ENCODE measurements around the gene TBL1XR1. TPM values are rescaled to one million over a fixed set of nuclear protein-coding genes. Genes with fewer than 3 reads are reported as not detected.

Gene TBL1XR1
- 96.8 TPM for total RNA-seq
- long read RNA-seq, full-length matches to known transcripts, result 2 of 6 reads
- long read RNA-seq, partial matches to known transcripts, result 0 of 6 reads
- long read RNA-seq, other reads (novel, unspliced or antisense), result 4 of 6 reads

DNA sequence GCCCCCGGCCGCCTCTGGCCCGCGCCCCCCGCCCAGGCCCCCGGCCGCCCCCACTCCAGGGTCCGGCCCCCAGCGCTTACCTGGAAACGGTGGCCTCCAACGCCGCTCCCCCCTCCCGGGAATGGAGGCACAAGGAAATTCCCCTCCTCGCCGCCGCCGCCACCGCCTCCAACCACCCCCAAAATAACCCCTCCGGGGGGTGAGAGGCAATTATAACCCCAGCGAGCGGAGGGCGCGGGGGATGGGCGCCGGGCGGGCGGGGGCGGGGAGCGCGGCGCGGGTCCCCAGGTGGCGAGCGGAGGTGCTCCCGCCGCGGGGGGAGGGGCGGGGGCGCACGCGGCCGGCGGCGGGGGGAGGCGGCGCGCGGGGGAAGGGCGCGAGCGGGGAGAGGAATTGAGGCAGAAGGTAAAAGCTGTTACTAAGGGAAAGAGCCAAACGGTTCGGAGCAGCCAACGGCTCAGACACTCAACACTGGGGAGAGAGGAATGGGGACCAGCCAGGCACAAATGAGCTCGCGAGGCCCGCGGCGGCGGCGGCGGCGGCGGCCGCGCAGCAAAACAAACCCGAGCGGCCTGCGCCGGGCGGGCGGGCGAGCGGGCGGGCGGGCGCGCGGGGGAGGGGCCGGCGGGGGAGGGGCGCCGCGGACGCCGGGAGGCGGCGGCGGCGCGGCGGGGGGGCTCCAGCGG lies at the start of gene TBL1XR1:
Gene TBL1XR1 (minus strand): TSS at position 442 of the 686 bp plus-strand sequence. CDS start 132,505 bp downstream, outside the sequence.
- peak; percentile 93 for DNase-seq (ENCODE audit: missing footprints)
- ATAC-seq, result peak; percentile 93
- intact Hi-C loops (cut with DNase I), result loop anchor here (1.0 to 10.0 kb wide), 9 partner anchors 95 to 1188 kb away; no protein-coding TSS in a partner anchor

GRCh38 chr3:177245250-177245649 lies 48.0 kb upstream of the TBL1XR1 start:
- intact Hi-C loops (cut with DNase I), result no loop called here
- ATAC-seq (no peak), DNase-seq (ENCODE audit: missing footprints) (no peak)

GRCh38 chr3:177244606-177245005 lies 47.3 kb upstream of the TBL1XR1 start:
- no peak for ATAC-seq
- intact Hi-C loops (cut with DNase I), result no loop called here
- no peak for DNase-seq (ENCODE audit: missing footprints)

GRCh38 chr3:177238686-177239216 lies 41.5 kb upstream of the TBL1XR1 start:
- intact Hi-C loops (cut with DNase I), result no loop called here
- ATAC-seq (no peak), DNase-seq (ENCODE audit: missing footprints) (no peak)

DNA sequence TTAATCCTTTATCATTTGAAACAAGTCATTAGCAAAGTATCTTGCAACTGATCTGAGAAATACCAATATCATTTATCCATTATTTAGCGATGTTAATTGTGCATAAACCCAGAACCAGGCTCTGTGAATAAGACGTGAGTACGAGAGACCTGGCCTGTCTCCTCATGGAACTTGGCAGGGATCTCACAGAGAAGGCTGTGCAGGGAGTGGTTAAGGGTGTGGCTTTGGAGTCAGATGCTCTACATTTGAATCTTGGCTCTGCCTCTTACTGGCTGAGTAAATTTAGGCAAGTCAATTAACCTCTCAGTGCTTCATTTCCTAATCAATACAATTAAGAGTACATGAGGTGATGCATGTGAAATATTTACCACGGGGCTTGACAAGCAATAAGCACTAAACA lies 39.9 kb upstream of the TBL1XR1 start:
- ATAC-seq, result peak; percentile 39
- intact Hi-C loops (cut with DNase I), result no loop called here
- DNase-seq (ENCODE audit: missing footprints), result no peak

GRCh38 chr3:177236704-177237103 lies 39.4 kb upstream of the TBL1XR1 start:
- intact Hi-C loops (cut with DNase I), result no loop called here
- DNase-seq (ENCODE audit: missing footprints) (no peak), ATAC-seq (no peak)

GRCh38 chr3:177234121-177234520 lies 36.8 kb upstream of the TBL1XR1 start:
- no peak for DNase-seq (ENCODE audit: missing footprints)
- intact Hi-C loops (cut with DNase I), result no loop called here
- no peak for ATAC-seq

DNA sequence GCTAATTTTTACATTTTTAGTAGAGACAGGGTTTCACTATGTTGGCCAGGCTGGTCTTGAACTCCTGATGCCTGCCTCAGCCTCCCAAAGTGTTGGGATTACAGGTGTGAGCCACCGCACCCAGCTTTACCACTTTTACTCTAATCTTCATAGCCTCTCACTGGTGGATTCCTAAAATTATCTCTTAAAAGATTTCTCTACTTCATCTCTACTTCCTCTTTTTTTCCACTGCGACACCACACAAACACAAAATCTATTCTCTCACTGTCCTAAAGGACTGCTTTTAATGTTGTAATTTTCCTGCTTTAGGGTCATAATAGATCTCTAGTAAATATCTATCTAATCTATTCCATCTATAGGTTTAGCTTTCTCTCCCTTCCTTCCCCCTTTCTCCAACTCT lies 34.0 kb upstream of the TBL1XR1 start:
- intact Hi-C loops (cut with DNase I), result no loop called here
- DNase-seq (ENCODE audit: missing footprints) (no peak), ATAC-seq (no peak)

- DNase-seq (ENCODE audit: missing footprints), result no peak
- ATAC-seq, result no peak
- intact Hi-C loops (cut with DNase I), result no loop called here
Observed at GRCh38 chr3:177230641-177231040, 33.4 kb upstream of the TBL1XR1 start.

- DNase-seq (ENCODE audit: missing footprints), result no peak
- intact Hi-C loops (cut with DNase I), result no loop called here
Observed at GRCh38 chr3:177229791-177230190, 32.5 kb upstream of the TBL1XR1 start.

DNA sequence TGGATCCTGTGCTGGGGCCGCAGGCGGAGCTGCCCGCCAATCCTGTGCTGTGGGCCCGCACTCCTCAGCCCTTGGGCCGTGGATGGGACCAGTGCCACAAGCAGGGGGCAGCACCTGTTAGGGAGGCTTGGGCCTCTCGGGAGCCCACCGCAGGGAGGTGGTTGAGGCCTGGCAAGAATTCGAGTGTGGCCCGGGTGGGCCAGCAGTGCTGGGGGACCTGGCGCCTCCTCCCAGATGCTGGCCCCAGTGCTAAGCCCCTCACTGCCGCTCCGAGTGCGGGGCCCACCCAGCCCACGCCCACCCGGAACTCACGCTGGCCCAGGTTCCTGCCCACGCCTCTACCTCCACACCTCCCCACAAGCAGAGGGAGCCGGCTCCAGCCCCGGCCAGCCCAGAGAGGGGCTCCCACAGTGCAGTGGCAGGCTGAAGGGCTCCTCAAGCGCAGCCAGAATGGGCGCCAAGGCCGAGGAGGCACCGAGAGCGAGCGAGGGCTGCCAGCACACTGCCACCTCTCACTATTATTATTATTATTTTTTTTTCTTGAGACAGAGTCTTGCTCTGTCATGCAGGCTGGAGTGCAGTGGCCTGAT lies 31.4 kb upstream of the TBL1XR1 start:
- ATAC-seq (no peak), DNase-seq (ENCODE audit: missing footprints) (no peak)
- intact Hi-C loops (cut with DNase I), result no loop called here

More at GRCh38 chr3:177229791-177230190, 32.5 kb upstream of the TBL1XR1 start:
- ATAC-seq, result no peak

GRCh38 chr3:177224414-177224813 lies 27.1 kb upstream of the TBL1XR1 start:
- DNase-seq (ENCODE audit: missing footprints) (no peak), ATAC-seq (no peak)
- intact Hi-C loops (cut with DNase I), result no loop called here

- intact Hi-C loops (cut with DNase I), result no loop called here
- ATAC-seq (peak; percentile 34), DNase-seq (ENCODE audit: missing footprints) (no peak)
Observed at GRCh38 chr3:177221744-177222143, 24.5 kb upstream of the TBL1XR1 start.

DNA sequence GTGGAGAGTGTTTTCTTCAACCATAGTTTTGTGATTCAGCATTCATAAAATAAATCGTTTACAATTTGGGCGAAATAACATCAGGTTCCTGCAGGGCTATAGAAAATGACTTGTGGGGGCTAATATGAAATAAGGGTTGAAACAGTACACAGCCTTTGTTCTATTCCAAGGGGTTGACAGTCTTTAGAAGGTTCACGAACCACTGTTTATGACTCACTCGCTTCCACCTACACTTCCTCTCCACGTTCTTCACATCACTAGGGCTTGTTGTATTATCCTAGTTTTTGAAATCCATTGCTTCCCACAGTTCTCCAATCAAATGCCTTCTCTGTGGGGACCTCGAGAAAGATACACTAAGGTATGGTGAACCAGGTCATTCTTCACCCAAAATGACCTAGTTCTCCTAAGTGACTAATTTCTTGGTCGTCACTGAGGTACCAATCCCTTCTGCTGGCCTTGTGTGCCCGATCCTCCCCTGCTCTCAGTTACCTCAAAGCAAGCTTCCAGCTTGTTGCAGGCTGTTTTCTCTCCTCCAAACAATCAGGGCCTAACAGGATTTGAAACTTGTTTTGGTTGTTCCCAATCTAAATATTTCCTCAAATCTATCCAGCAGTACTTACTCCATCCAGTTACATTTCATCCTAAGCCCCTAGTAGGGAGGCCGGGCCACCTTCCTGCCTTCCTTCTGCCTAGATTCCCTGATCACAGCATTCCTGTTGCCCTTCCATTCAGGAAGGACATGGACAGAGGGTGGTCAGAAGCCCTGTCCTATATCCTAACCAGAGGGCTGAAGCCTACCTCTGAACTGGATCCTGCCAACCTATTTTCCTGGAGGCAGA lies 23.1 kb upstream of the TBL1XR1 start:
- no peak for ATAC-seq

DNA sequence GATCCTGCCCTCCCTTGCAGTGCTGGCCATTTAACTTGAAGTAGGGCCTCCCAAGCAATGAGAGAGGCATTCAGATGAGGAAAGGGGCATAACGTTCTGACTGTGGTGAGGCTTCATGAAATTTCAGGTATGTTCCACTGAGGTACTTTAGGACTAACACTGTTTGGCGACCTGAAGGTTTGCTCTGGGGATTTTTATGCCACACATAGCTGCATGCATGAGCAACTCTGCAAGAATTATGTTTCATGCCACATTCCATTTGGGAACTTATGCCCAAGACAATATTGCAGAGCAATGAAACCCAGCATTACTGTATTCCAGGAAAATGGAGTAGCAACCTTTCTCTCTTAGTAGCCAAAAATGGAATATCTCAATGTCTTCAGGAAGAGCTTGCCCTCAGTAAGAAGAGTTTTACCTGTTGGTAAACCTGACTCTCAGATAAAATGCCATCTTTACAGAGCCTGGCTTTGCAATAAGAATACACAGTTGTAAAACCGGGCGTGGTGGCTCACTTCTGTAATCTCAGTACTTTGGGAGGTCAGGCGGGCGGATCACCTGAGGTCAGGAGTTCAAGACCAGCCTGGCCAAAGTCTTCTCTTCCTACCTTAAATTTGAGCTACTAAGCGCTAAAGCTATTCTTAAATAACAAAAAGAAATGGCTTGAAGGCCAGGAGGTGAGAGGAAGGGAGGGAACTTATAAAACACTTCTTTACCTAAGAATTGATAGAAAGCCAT lies 16.7 kb upstream of the TBL1XR1 start:
- DNase-seq (ENCODE audit: missing footprints) (no peak), ATAC-seq (no peak)
- intact Hi-C loops (cut with DNase I), result no loop called here

More for the DNA sequence above, 23.1 kb upstream of the TBL1XR1 start:
- no peak for DNase-seq (ENCODE audit: missing footprints)
- intact Hi-C loops (cut with DNase I), result no loop called here

GRCh38 chr3:177212756-177213155 lies 15.5 kb upstream of the TBL1XR1 start:
- ATAC-seq (no peak), DNase-seq (ENCODE audit: missing footprints) (no peak)
- intact Hi-C loops (cut with DNase I), result no loop called here

DNA sequence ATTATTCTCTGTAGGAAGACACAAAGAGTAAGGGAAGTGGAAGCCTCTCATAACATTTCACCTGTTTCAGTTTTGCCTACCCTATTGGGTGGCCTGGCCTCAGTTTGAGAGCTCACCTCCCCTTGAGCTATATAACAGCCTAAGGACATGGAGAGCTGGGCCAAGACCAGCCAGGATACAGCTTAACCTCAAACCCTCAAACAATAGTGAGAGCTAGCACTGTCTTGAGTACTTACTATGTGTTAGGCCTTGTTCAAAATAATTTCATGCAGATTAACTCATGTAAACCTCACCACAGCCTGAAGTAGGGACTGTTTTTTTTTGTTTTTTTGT lies 15.0 kb upstream of the TBL1XR1 start:
- no peak for ATAC-seq
- intact Hi-C loops (cut with DNase I), result no loop called here
- DNase-seq (ENCODE audit: missing footprints), result no peak

DNA sequence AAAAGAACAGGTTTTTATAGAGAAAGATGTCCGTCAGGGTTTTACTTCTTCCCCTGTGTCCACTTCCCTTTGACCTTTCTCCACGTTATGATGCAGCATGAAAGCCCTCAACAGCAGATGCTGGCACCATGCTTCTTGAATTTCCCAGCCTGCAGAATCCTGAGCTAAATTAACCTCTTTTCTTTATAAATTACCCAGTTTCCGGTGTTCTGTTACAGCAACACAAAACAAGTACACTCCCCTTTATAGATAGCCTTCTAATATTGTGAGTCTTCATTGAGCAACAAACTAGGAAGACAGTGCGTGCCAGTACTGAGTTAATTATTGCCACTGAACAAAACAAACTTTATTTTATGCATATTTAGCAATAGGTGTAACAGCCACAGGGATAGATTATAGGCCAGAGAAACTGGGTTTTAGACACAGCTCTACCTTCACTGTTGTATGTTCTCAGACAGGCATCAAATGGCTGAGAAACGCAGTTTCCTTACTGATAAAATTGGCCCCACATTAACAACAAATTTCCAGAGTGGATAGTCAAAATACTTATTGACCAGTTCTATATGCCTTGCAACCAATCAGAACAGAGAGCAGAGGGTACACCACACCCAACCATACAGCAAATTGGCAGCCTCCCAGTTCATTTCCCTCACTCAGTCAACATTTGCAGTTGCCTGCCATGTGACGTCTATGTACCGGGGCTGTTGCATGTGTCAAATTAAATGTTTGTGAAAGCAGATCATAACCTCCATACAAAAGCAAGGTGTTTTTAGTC lies 14.4 kb upstream of the TBL1XR1 start:
- intact Hi-C loops (cut with DNase I), result no loop called here
- no peak for ATAC-seq
- DNase-seq (ENCODE audit: missing footprints), result no peak

Measured in Right ventricle myocardium inferior (tissue), 1 donor.